Measurements from ENCODE around the gene GPR176. TPM values are rescaled to one million over a fixed set of nuclear protein-coding genes. Genes with fewer than 3 reads are reported as not detected.

Gene GPR176
- total RNA-seq, 2 donors from 2014 or later, result 43.0 to 88.0 TPM

- DNase-seq (ENCODE audit: low spot score) (no peak), ATAC-seq (ENCODE audit: insufficient number of reproducible peaks, low FRiP score, low read depth) (no peak)
- no peak overlapping the region for H3K4me3 ChIP-seq
- H3K27ac ChIP-seq, result no peak overlapping the region
- H3K4me1 ChIP-seq (ENCODE audit: control insufficient read depth in 1 of 2, low read depth in 2 of 2), result no peaks in the 10 kb centered on the region
- H3K27me3 ChIP-seq (replicated peaks; ENCODE audit: insufficient read depth), result no peaks in the 10 kb centered on the region
- no peaks in the 10 kb centered on the region for H3K9me3 ChIP-seq
- TF ChIP-seq CTCF (IDR thresholded peaks at IDR 0.05), result no peak
- H3K36me3 ChIP-seq, result peaks cover 25% of the 10 kb centered on the region
Observed at GRCh38 chr15:39961051-39961450, 41.0 kb upstream of the GPR176 start.

- no peaks in the 10 kb centered on the region for H3K9me3 ChIP-seq
- no peak overlapping the region for H3K4me3 ChIP-seq
- DNase-seq (ENCODE audit: low spot score) (no peak), ATAC-seq (ENCODE audit: insufficient number of reproducible peaks, low FRiP score, low read depth) (no peak)
- no peak overlapping the region for H3K27ac ChIP-seq
- H3K4me1 ChIP-seq (ENCODE audit: control insufficient read depth in 1 of 2, low read depth in 2 of 2), result no peaks in the 10 kb centered on the region
- peaks cover 23% of the 10 kb centered on the region for H3K36me3 ChIP-seq
- H3K27me3 ChIP-seq (replicated peaks; ENCODE audit: insufficient read depth), result no peaks in the 10 kb centered on the region
- no peak for TF ChIP-seq CTCF (IDR thresholded peaks at IDR 0.05)
Observed at GRCh38 chr15:39960411-39960810, 40.3 kb upstream of the GPR176 start.

- ATAC-seq (ENCODE audit: insufficient number of reproducible peaks, low FRiP score, low read depth), result no peak
- Histone ChIP-seq H3K27me3 (replicated peaks; ENCODE audit: insufficient read depth) (no peaks in the 10 kb centered on the region), H3K9me3 (no peaks in the 10 kb centered on the region), H3K4me3 (no peak overlapping the region), H3K27ac (no peak overlapping the region), H3K36me3 (peaks cover 30% of the 10 kb centered on the region), H3K4me1 (ENCODE audit: control insufficient read depth in 1 of 2, low read depth in 2 of 2) (no peaks in the 10 kb centered on the region)
- no peak for DNase-seq (ENCODE audit: low spot score)
- no peak for TF ChIP-seq CTCF (IDR thresholded peaks at IDR 0.05)
Observed at GRCh38 chr15:39959411-39959810, 39.3 kb upstream of the GPR176 start.

GRCh38 chr15:39957481-39957880 lies 37.4 kb upstream of the GPR176 start:
- H3K27ac ChIP-seq, result no peak overlapping the region
- no peak for TF ChIP-seq CTCF (IDR thresholded peaks at IDR 0.05)
- no peaks in the 10 kb centered on the region for H3K27me3 ChIP-seq (replicated peaks; ENCODE audit: insufficient read depth)
- no peak for ATAC-seq (ENCODE audit: insufficient number of reproducible peaks, low FRiP score, low read depth)
- H3K9me3 ChIP-seq, result no peaks in the 10 kb centered on the region
- H3K4me3 ChIP-seq, result no peak overlapping the region
- peaks cover 40% of the 10 kb centered on the region for H3K36me3 ChIP-seq
- no peak for DNase-seq (ENCODE audit: low spot score)
- no peaks in the 10 kb centered on the region for H3K4me1 ChIP-seq (ENCODE audit: control insufficient read depth in 1 of 2, low read depth in 2 of 2)

GRCh38 chr15:39953521-39953920 lies 33.5 kb upstream of the GPR176 start:
- no peak for ATAC-seq (ENCODE audit: insufficient number of reproducible peaks, low FRiP score, low read depth)
- no peak for TF ChIP-seq CTCF (IDR thresholded peaks at IDR 0.05)
- H3K36me3 ChIP-seq, result peaks cover 37% of the 10 kb centered on the region
- no peak for DNase-seq (ENCODE audit: low spot score)
- no peak overlapping the region for H3K4me3 ChIP-seq
- H3K27me3 ChIP-seq (replicated peaks; ENCODE audit: insufficient read depth), result no peaks in the 10 kb centered on the region
- H3K27ac ChIP-seq, result no peak overlapping the region
- H3K4me1 ChIP-seq (ENCODE audit: control insufficient read depth in 1 of 2, low read depth in 2 of 2), result no peaks in the 10 kb centered on the region
- H3K9me3 ChIP-seq, result no peaks in the 10 kb centered on the region

All from thoracic aorta (tissue), 2 donors.